HCT116 (cell line): Measurements from ENCODE around the gene OTOP1. TPM values are rescaled to one million over a fixed set of nuclear protein-coding genes. Genes with fewer than 3 reads are reported as not detected.

Source experiments
- ATAC-seq: fragments of 200-7000 bp; cut with Tn5 transposase; 2 replicates; pipeline ENCODE4 v1.9.1; 2020; ENCODE audit warnings: mild to moderate bottlenecking, moderate library complexity
- BruUV-seq: library from RNA; stranded (reverse); fragments of 400-500 nt; replicated peaks from 2 replicates; lab custom pipeline; 2021; lab: Mats Ljungman, UMichigan
- CTCF ChIA-PET: fragments of 300-600 bp; sonication (Branson Sonifier 250); formaldehyde crosslinking; loops from one replicate; lab custom pipeline; 2021; ENCODE audit warnings: antibody characterized with exemption; lab: Charles Lee
- POLR2A ChIA-PET: fragments of 300-600, 350-600 bp; sonication (Branson Sonifier 250); formaldehyde crosslinking; loops from one replicate; lab custom pipeline; 2021; ENCODE audit warnings: antibody characterized with exemption; lab: Charles Lee
- RAD21 ChIA-PET, 2 experiments: fragments of 300-600 bp; sonication (Branson Sonifier 250); formaldehyde crosslinking; loops; one replicate each; lab custom pipeline; 2023; ENCODE audit warnings: low total read pairs in 2 of 2; ENCODE audit not compliant: uncharacterized antibody in 2 of 2, unreplicated experiment in 2 of 2, low non-redundant PET in 1 of 2; lab: Charles Lee
- DNase-seq: peaks from one replicate; pipeline ENCODE4 v3.0.0-alpha.2; 2010; ENCODE audit warnings: low read depth, low spot score
- H2AFZ ChIP-seq: fragments of 200-600 bp; shearing (Covaris generic), sonication (generic); 2 replicates; pipeline ENCODE4 v1.6.1; 2017; ENCODE audit warnings: low read depth, mixed run types, mixed read lengths, antibody characterized with exemption, low read length; ENCODE audit not compliant: poor library complexity, severe bottlenecking
- H3K27ac ChIP-seq: 2 replicates; pipeline ENCODE4 v1.5.1; 2012; ENCODE audit warnings: low read depth, low read length
- H3K27me3 ChIP-seq: fragments of 200-600 bp; sonication (generic); 2 replicates; pipeline ENCODE4 v1.6.1; 2016; ENCODE audit warnings: mixed run types, low read length, mixed read lengths; ENCODE audit not compliant: insufficient read depth
- H3K36me3 ChIP-seq, 2 experiments: fragments of 200-500 bp in 1 of 2; fragments of 200-600 bp in 1 of 2; sonication (Bioruptor generic) in 1 of 2; sonication (generic) in 1 of 2; 2 replicates each; pipeline versions ENCODE4 v1.5.1 to v1.6.1; 2014 to 2016; ENCODE audit warnings: low read length in 2 of 2, inconsistent platforms in 1 of 2, mixed read lengths in 1 of 2, mixed run types in 1 of 2; ENCODE audit not compliant: insufficient read depth in 2 of 2, control insufficient read depth in 1 of 2
- H3K4me1 ChIP-seq, 2 experiments: fragments of 200-600 bp in 1 of 2; sonication (generic) in 1 of 2; 2 replicates each; pipeline versions ENCODE4 v1.5.1 to v1.6.1; 2012 to 2017; ENCODE audit warnings: low read length in 2 of 2, inconsistent platforms in 1 of 2, mild to moderate bottlenecking in 1 of 2, mixed read lengths in 1 of 2, mixed run types in 1 of 2, moderate library complexity in 1 of 2; ENCODE audit not compliant: insufficient read depth in 2 of 2, control insufficient read depth in 1 of 2
- H3K4me2 ChIP-seq: fragments of 200-600 bp; sonication (generic); 2 replicates; pipeline ENCODE4 v1.6.1; 2017; ENCODE audit warnings: mixed run types, low read length, mixed read lengths
- H3K4me3 ChIP-seq, 2 experiments: fragments of 200-600 bp in 1 of 2; sonication (generic) in 1 of 2; replicated peaks in 1 of 2; 2 replicates each; pipeline ENCODE4 v1.5.1; 2011 to 2016; ENCODE audit warnings: low read length in 2 of 2, control low read depth in 1 of 2, low read depth in 1 of 2, mild to moderate bottlenecking in 1 of 2, mixed read lengths in 1 of 2, mixed run types in 1 of 2
- H3K79me2 ChIP-seq: fragments of 200-600 bp; sonication (generic); 2 replicates; pipeline ENCODE4 v1.6.1; 2017; ENCODE audit warnings: mild to moderate bottlenecking, mixed run types, low read length, moderate library complexity, mixed read lengths; ENCODE audit not compliant: insufficient read depth
- H3K9ac ChIP-seq: fragments of 200-600 bp; sonication (generic); 2 replicates; pipeline ENCODE4 v1.6.1; 2016; ENCODE audit warnings: low read length, mixed read lengths
- H3K9me2 ChIP-seq: fragments of 200-600 bp; sonication (generic), shearing (Covaris generic); 2 replicates; pipeline ENCODE4 v1.6.1; 2017; ENCODE audit warnings: mixed run types, mild to moderate bottlenecking, moderate library complexity; ENCODE audit not compliant: insufficient read depth
- H3K9me3 ChIP-seq, 2 experiments: fragments of 200-500 bp in 1 of 2; fragments of 200-600 bp in 1 of 2; sonication (Bioruptor generic) in 1 of 2; sonication (generic) in 1 of 2; 2 replicates each; pipeline ENCODE4 v1.6.1; 2014 to 2017; ENCODE audit warnings: low read length in 2 of 2, mixed read lengths in 2 of 2, inconsistent platforms in 1 of 2, low read depth in 1 of 2, mild to moderate bottlenecking in 1 of 2, mixed run types in 1 of 2, moderate library complexity in 1 of 2; ENCODE audit not compliant: control insufficient read depth in 1 of 2, insufficient read depth in 1 of 2
- H4K20me1 ChIP-seq: fragments of 200-600 bp; sonication (generic), shearing (Covaris generic); 2 replicates; pipeline ENCODE4 v1.6.1; 2017; ENCODE audit warnings: mixed run types, mild to moderate bottlenecking, moderate library complexity; ENCODE audit not compliant: insufficient read depth
- CBX3 ChIP-seq: IDR thresholded peaks from 2 replicates; pipeline ENCODE4 v1.6.1; 2012; ENCODE audit warnings: low read depth
- EGR1 ChIP-seq: IDR thresholded peaks from 2 replicates; pipeline ENCODE4 v1.6.1; 2012; ENCODE audit warnings: low read depth
- ELF1 ChIP-seq: IDR thresholded peaks from 2 replicates; pipeline ENCODE4 v1.6.1; 2012; ENCODE audit warnings: low read depth, borderline replicate concordance
- EZH2 ChIP-seq: fragments of 200-600 bp; sonication (generic); IDR thresholded peaks from 2 replicates; pipeline ENCODE4 v1.6.1; 2017; ENCODE audit warnings: antibody characterized with exemption, mixed run types
- EZH2phosphoT487 ChIP-seq: fragments of 200-600 bp; IDR thresholded peaks from 2 replicates; pipeline ENCODE4 v1.6.1; 2018; ENCODE audit warnings: antibody characterized with exemption, borderline replicate concordance
- POLR2A ChIP-seq: IDR thresholded peaks from 2 replicates; pipeline ENCODE4 v1.7.0; 2011; ENCODE audit warnings: borderline replicate concordance; ENCODE audit not compliant: insufficient read depth, insufficient read length; ENCODE audit errors: extremely low read depth
- RAD21 ChIP-seq: IDR thresholded peaks from 2 replicates; pipeline ENCODE4 v1.6.1; 2012; ENCODE audit warnings: low read depth, mild to moderate bottlenecking
- SIN3A ChIP-seq: IDR thresholded peaks from 2 replicates; pipeline ENCODE4 v1.6.1; 2012; ENCODE audit warnings: low read depth
- SP1 ChIP-seq: IDR thresholded peaks from 2 replicates; pipeline ENCODE4 v1.6.1; 2012; ENCODE audit warnings: low read depth
- SRF ChIP-seq: IDR thresholded peaks from 2 replicates; pipeline ENCODE4 v1.6.1; 2012; ENCODE audit warnings: low read depth
- TCF7L2 ChIP-seq: IDR thresholded peaks from 2 replicates; pipeline ENCODE4 v1.7.0; 2011; ENCODE audit warnings: borderline replicate concordance, inconsistent platforms; ENCODE audit not compliant: insufficient read depth, insufficient read length; ENCODE audit errors: extremely low read depth
- ZFX ChIP-seq: fragments of 450-650 bp; IDR thresholded peaks from 2 replicates; pipeline ENCODE4 v1.6.1; 2017
- ZNF274 ChIP-seq: fragments of 200-500 bp; sonication (Bioruptor generic); IDR thresholded peaks from 2 replicates; pipeline ENCODE4 v1.6.1; 2014; ENCODE audit warnings: mild to moderate bottlenecking, low read depth, low read length, inconsistent platforms
- intact Hi-C: fragments of 100-400 bp; cut with micrococcal nuclease; formaldehyde crosslinking; loops from 2 replicates; pipeline ENCODE4 v1.10.0; 2022
- total RNA-seq: library from RNA; stranded (reverse); gene quantifications from one replicate; pipeline ENCODE4 v1.2.1, GENCODE V29; 2021; ENCODE audit not compliant: unreplicated experiment
- TF ChIP-seq, protein P1 (sequence below), 3 experiments: fragments of 200-600 bp in 1 of 3; sonication (generic) in 1 of 3; IDR thresholded peaks in 2 of 3; conservative IDR thresholded peaks in 1 of 3; 2 replicates each; pipeline ENCODE4 v1.5.1; 2012 to 2017; ENCODE audit warnings: low read depth in 2 of 3, low read length in 2 of 3, antibody characterized with exemption in 1 of 3, borderline replicate concordance in 1 of 3, control low read depth in 1 of 3, mild to moderate bottlenecking in 1 of 3, mixed read lengths in 1 of 3, mixed run types in 1 of 3, moderate library complexity in 1 of 3; ENCODE audit not compliant: insufficient read depth in 1 of 3
- TF ChIP-seq, protein P2 (sequence below): IDR thresholded peaks from 2 replicates; pipeline ENCODE4 v1.6.1; 2012

Gene OTOP1
- total RNA-seq, 1 experiment from 2014 or later: not detected

DNA sequence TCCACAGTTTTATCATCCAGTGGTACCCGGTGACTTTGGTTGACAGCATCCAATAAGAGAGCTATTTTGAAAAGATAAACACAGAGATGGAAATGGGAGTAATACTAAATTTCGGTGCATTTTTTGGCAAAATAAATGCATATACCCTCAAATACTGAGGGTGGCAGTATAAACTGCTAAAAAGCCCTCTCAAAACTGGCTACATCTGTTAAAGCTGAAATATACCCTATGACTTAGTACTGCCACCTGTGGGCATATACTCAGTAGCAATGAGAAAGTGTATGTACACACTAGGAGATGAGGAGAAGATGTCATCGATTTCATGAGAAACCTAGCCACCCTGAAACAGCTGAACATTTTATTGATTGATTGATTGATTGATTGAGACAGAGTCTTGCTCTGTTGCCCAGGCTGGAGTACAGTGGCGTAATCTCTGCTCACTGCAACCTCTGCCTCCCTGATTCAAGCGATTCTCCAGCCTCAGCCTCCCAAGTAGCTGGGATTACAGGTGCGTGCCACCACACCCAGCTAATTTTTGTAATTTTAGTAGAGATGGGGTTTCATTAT is 33.5 kb upstream of the OTOP1 start:
- POLR2A ChIA-PET: interaction anchor here (0.9 to 1.2 kb wide), 3 partner anchors 8 to 170 kb away, joined by 3 to 6 read pairs (median 5); partner anchors contain the start of gene TMEM128
- Histone ChIP-seq H3K4me2 (no peak overlapping the region), H3K36me3 (no peaks in the 10 kb centered on the region), H4K20me1 (no peaks in the 10 kb centered on the region), H3K27me3 (no peaks in the 10 kb centered on the region), H3K79me2 (no peaks in the 10 kb centered on the region), H3K4me1 (no peaks in the 10 kb centered on the region), H3K9me2 (no peaks in the 10 kb centered on the region), H3K4me3 (no peak overlapping the region), H3K9ac (no peak overlapping the region), H3K27ac (no peak overlapping the region), H2AFZ (no peak overlapping the region), H3K9me3 (no peaks in the 10 kb centered on the region)
- BruUV-seq: no TSS peak
- RAD21 ChIA-PET: no interaction called here
- intact Hi-C loops: loop anchor here (1.0 kb wide), 2 partner anchors 75 to 170 kb away; no protein-coding TSS in a partner anchor
- ATAC-seq (peak; percentile 98), DNase-seq (peak; percentile 74)
- CTCF ChIA-PET: interaction anchor here (0.7 to 2.7 kb wide), 14 partner anchors 8 to 173 kb away, joined by 3 to 14 read pairs (median 4); partner anchors contain the start of genes LYAR, TMEM128 and ZBTB49
- no peak for TF ChIP-seq ZNF274
- TF ChIP-seq, protein P1, sequence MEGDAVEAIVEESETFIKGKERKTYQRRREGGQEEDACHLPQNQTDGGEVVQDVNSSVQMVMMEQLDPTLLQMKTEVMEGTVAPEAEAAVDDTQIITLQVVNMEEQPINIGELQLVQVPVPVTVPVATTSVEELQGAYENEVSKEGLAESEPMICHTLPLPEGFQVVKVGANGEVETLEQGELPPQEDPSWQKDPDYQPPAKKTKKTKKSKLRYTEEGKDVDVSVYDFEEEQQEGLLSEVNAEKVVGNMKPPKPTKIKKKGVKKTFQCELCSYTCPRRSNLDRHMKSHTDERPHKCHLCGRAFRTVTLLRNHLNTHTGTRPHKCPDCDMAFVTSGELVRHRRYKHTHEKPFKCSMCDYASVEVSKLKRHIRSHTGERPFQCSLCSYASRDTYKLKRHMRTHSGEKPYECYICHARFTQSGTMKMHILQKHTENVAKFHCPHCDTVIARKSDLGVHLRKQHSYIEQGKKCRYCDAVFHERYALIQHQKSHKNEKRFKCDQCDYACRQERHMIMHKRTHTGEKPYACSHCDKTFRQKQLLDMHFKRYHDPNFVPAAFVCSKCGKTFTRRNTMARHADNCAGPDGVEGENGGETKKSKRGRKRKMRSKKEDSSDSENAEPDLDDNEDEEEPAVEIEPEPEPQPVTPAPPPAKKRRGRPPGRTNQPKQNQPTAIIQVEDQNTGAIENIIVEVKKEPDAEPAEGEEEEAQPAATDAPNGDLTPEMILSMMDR (IDR thresholded peaks at IDR 0.05 in 2 of 3, conservative IDR thresholded peaks at IDR 0.05 in 1 of 3; ENCODE audit: borderline replicate concordance in 1 of 3, insufficient read depth in 1 of 3, low read depth in 2 of 3, low read length in 2 of 3): peak; percentile 52 to 96 (median 74)
- peak; percentile 80 for TF ChIP-seq RAD21

DNA sequence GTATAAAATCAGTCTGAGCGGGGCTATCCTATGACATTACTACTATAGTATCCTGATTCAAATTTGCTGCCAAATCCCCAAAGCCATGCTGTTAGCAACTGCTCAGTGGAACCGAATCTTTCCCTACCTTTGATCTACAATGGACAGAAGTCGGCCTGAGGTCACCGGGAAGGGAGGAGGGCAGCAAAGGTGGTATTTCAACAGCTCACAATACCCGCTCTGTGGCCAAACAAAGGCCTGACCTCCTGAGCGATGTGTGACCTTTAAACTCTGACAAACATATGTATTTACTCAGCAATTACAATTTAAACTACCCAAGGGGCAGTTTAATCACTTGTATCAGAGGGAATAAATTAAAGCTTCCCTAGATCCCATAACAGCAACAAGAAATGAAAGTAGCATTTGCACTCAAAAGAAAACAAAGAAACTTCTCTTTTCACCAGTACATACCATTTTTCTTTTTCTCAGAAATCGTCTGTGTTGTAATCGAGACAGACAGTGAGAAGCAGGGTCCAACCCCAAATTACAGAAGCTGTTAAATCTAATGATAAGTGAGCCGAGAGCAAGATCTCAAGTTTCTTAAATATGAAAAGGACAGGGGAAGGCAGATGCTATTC is 32.9 kb upstream of the OTOP1 start:
- ATAC-seq (no peak), DNase-seq (no peak)
- H3K79me2 ChIP-seq: no peaks in the 10 kb centered on the region
- intact Hi-C loops: loop anchor here (1.0 to 10.0 kb wide), 3 partner anchors 76 to 1555 kb away; no protein-coding TSS in a partner anchor
- no peak overlapping the region for H3K27ac ChIP-seq
- no peak overlapping the region for H3K4me2 ChIP-seq
- no peaks in the 10 kb centered on the region for H3K9me3 ChIP-seq
- no peak overlapping the region for H3K4me3 ChIP-seq
- POLR2A ChIA-PET: interaction anchor here (0.9 to 1.2 kb wide), 3 partner anchors 8 to 171 kb away, joined by 3 to 6 read pairs (median 5); partner anchors contain the start of gene TMEM128
- RAD21 ChIA-PET: no interaction called here
- H3K9ac ChIP-seq: no peak overlapping the region
- H3K9me2 ChIP-seq: no peaks in the 10 kb centered on the region
- no peaks in the 10 kb centered on the region for H3K36me3 ChIP-seq
- no peaks in the 10 kb centered on the region for H3K4me1 ChIP-seq
- H4K20me1 ChIP-seq: no peaks in the 10 kb centered on the region
- no peaks in the 10 kb centered on the region for H3K27me3 ChIP-seq
- BruUV-seq: no TSS peak
- CTCF ChIA-PET: interaction anchor here (0.7 to 2.7 kb wide), 13 partner anchors 7 to 174 kb away, joined by 3 to 14 read pairs (median 4); partner anchors contain the start of genes LYAR, TMEM128 and ZBTB49
- no peak overlapping the region for H2AFZ ChIP-seq
- TF ChIP-seq POLR2A (no peak), SRF (no peak), EZH2 (no peak), EGR1 (no peak), ZFX (no peak), EZH2phosphoT487 (no peak), CBX3 (no peak), TCF7L2 (no peak), SP1 (no peak), ELF1 (no peak), SIN3A (no peak)
- TF ChIP-seq, protein P1 (IDR thresholded peaks at IDR 0.05 in 2 of 3, conservative IDR thresholded peaks at IDR 0.05 in 1 of 3; ENCODE audit: borderline replicate concordance in 1 of 3, insufficient read depth in 1 of 3, low read depth in 2 of 3, low read length in 2 of 3): no peak
- TF ChIP-seq, protein P2, sequence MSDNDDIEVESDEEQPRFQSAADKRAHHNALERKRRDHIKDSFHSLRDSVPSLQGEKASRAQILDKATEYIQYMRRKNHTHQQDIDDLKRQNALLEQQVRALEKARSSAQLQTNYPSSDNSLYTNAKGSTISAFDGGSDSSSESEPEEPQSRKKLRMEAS: no peak
